Neural cell (in vitro differentiated cells): Measurements from ENCODE around the gene SYK. TPM values are rescaled to one million over a fixed set of nuclear protein-coding genes. Genes with fewer than 3 reads are reported as not detected.

Source experiments
- H2AFZ ChIP-seq: fragments of 200-600, 300-800 bp; sonication (generic), shearing (Covaris generic); 2 replicates; pipeline ENCODE4 v1.6.0; 2014; ENCODE audit warnings: low read depth, mild to moderate bottlenecking, antibody characterized with exemption, low read length, moderate library complexity
- H3F3A ChIP-seq: fragments of 200-600 bp; shearing (Covaris generic); 2 replicates; pipeline ENCODE4 v1.6.1; 2016; ENCODE audit warnings: mild to moderate bottlenecking, moderate library complexity, mixed read lengths, antibody characterized with exemption, low read length; ENCODE audit not compliant: insufficient read depth, poor library complexity, severe bottlenecking
- H3K27ac ChIP-seq: fragments of 200-600, 300-800 bp; sonication (generic), shearing (Covaris generic); 2 replicates; pipeline ENCODE4 v1.5.1; 2014; ENCODE audit warnings: mild to moderate bottlenecking, low read length, moderate library complexity
- H3K27me3 ChIP-seq: fragments of 300-800, 200-600 bp; sonication (generic), shearing (Covaris generic); 2 replicates; pipeline ENCODE4 v1.6.0; 2014; ENCODE audit warnings: mild to moderate bottlenecking, low read depth, low read length, moderate library complexity; ENCODE audit not compliant: insufficient read depth
- H3K36me3 ChIP-seq: fragments of 300-800, 200-600 bp; sonication (generic), shearing (Covaris generic); 2 replicates; pipeline ENCODE4 v1.5.1; 2014; ENCODE audit warnings: mild to moderate bottlenecking, antibody characterized with exemption, low read length, moderate library complexity; ENCODE audit not compliant: insufficient read depth
- H3K4me2 ChIP-seq: fragments of 300-800, 200-600 bp; sonication (generic), shearing (Covaris generic); 2 replicates; pipeline ENCODE4 v1.6.0; 2014; ENCODE audit warnings: mild to moderate bottlenecking, low read length
- H3K4me3 ChIP-seq: fragments of 300-800, 200-600 bp; sonication (generic), shearing (Covaris generic); 2 replicates; pipeline ENCODE4 v1.5.1; 2014; ENCODE audit warnings: mild to moderate bottlenecking, low read length, moderate library complexity
- H3K79me2 ChIP-seq: fragments of 200-600 bp; shearing (Covaris generic); replicated peaks from 2 replicates; pipeline ENCODE4 v1.6.0; 2014; ENCODE audit warnings: mild to moderate bottlenecking, low read length, moderate library complexity; ENCODE audit not compliant: insufficient read depth
- H3K9ac ChIP-seq: fragments of 300-800, 200-600 bp; sonication (generic), shearing (Covaris generic); 2 replicates; pipeline ENCODE4 v1.6.1; 2016; ENCODE audit warnings: mild to moderate bottlenecking, low read length, mixed read lengths
- H3K9me2 ChIP-seq: fragments of 200-600 bp; shearing (Covaris generic); 2 replicates; pipeline ENCODE4 v1.6.1; 2016; ENCODE audit warnings: mild to moderate bottlenecking, low read length, mixed read lengths; ENCODE audit not compliant: insufficient read depth
- H3K9me3 ChIP-seq: fragments of 200-600, 300-800 bp; sonication (generic), shearing (Covaris generic); 2 replicates; pipeline ENCODE4 v1.6.1; 2016; ENCODE audit warnings: mild to moderate bottlenecking, mixed run types, low read length, moderate library complexity, mixed read lengths
- H4K20me1 ChIP-seq: fragments of 200-600 bp; shearing (Covaris generic); 2 replicates; pipeline ENCODE4 v1.6.1; 2016; ENCODE audit warnings: mild to moderate bottlenecking, mixed run types; ENCODE audit not compliant: insufficient read depth
- EP300 ChIP-seq: fragments of 450-650 bp; conservative IDR thresholded peaks from 2 replicates; pipeline ENCODE4 v1.6.1; 2014; ENCODE audit warnings: antibody characterized with exemption, mild to moderate bottlenecking, moderate library complexity; ENCODE audit not compliant: poor library complexity, severe bottlenecking
- EZH2 ChIP-seq: fragments of 200-600, 300-800 bp; shearing (Covaris generic), sonication (generic); IDR thresholded peaks from 2 replicates; pipeline ENCODE4 v1.6.1; 2014; ENCODE audit warnings: antibody characterized with exemption, low read length, borderline replicate concordance, mild to moderate bottlenecking; ENCODE audit not compliant: insufficient read depth, poor library complexity, severe bottlenecking
- MXI1 ChIP-seq: fragments of 450-650 bp; conservative IDR thresholded peaks from 2 replicates; pipeline ENCODE4 v1.6.1; 2014; ENCODE audit warnings: antibody characterized with exemption, mild to moderate bottlenecking; ENCODE audit not compliant: poor library complexity, severe bottlenecking
- POLR2AphosphoS5 ChIP-seq: IDR thresholded peaks from 2 replicates; pipeline ENCODE4 v1.6.1; 2012
- RAD21 ChIP-seq: fragments of 450-650 bp; conservative IDR thresholded peaks from 2 replicates; pipeline ENCODE4 v1.6.1; 2014; ENCODE audit warnings: antibody characterized with exemption, mild to moderate bottlenecking, moderate library complexity
- SMC3 ChIP-seq: fragments of 450-650 bp; conservative IDR thresholded peaks from 2 replicates; pipeline ENCODE4 v1.6.1; 2014; ENCODE audit warnings: antibody characterized with exemption, mild to moderate bottlenecking, moderate library complexity; ENCODE audit not compliant: poor library complexity
- TAF1 ChIP-seq: IDR thresholded peaks from 2 replicates; pipeline ENCODE4 v1.6.1; 2012; ENCODE audit warnings: low read depth
- polyA plus RNA-seq: library from polyadenylated mRNA; depleted of rRNA; stranded (reverse); fragments of >200 nt; gene quantifications from 2 replicates; pipeline ENCODE4 v1.2.3, GENCODE V29; 2014
- TF ChIP-seq, protein P1 (sequence below): fragments of 450-650 bp; IDR thresholded peaks from 2 replicates; pipeline ENCODE4 v1.5.1; 2014; ENCODE audit warnings: antibody characterized with exemption, mild to moderate bottlenecking, moderate library complexity; ENCODE audit not compliant: poor library complexity, severe bottlenecking
- TF ChIP-seq, protein P2 (sequence below): IDR thresholded peaks from 2 replicates; pipeline ENCODE4 v1.6.1; 2012; ENCODE audit warnings: borderline replicate concordance

The SYK gene
- polyA plus RNA-seq, 1 donor from 2014 or later: not detected

DNA sequence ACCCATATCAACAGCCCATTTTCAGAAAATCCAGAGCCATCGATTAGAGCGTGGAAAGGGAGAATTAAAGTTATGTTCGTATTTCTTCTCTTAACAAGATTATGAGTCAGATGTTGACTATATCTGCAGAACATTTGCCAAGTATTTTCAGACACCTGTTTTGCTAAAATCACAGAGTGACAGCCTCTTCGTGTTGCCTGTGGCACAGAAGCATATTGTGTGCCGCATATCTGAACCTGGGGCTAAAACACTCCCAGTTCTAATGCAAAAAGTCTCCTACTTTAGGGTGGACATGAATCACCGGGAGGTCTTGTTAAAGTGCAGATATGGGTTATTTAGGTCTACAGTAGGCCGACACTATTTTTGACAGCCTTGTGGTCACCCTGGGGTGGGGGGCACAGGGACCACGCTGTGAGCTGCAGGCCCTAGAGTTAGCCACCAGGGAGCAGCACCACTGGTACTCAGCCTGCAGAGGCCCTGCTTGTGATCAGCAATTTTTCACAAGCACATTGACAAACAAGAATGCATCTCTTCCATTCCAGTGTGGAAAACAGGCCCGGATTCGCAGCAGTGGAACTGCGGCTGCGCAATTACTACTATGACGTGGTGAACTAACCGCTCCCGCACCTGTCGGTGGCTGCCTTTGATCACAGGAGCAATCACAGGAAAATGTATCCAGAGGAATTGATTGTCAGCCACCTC is 93.5 kb downstream of the SYK start:
- Histone ChIP-seq H3K27me3 (no peaks in the 10 kb centered on the region), H3K4me2 (no peak overlapping the region), H3K9ac (no peak overlapping the region), H3K79me2 (no peaks in the 10 kb centered on the region), H3K9me3 (no peaks in the 10 kb centered on the region), H2AFZ (no peak overlapping the region), H3K27ac (no peak overlapping the region), H4K20me1 (no peaks in the 10 kb centered on the region), H3K36me3 (no peaks in the 10 kb centered on the region), H3K4me3 (no peak overlapping the region), H3K9me2 (no peaks in the 10 kb centered on the region), H3F3A (no peaks in the 10 kb centered on the region)
- TF ChIP-seq RAD21 (no peak), MXI1 (no peak), POLR2AphosphoS5 (no peak), SMC3 (peak; percentile 30)
- TF ChIP-seq, protein P1, sequence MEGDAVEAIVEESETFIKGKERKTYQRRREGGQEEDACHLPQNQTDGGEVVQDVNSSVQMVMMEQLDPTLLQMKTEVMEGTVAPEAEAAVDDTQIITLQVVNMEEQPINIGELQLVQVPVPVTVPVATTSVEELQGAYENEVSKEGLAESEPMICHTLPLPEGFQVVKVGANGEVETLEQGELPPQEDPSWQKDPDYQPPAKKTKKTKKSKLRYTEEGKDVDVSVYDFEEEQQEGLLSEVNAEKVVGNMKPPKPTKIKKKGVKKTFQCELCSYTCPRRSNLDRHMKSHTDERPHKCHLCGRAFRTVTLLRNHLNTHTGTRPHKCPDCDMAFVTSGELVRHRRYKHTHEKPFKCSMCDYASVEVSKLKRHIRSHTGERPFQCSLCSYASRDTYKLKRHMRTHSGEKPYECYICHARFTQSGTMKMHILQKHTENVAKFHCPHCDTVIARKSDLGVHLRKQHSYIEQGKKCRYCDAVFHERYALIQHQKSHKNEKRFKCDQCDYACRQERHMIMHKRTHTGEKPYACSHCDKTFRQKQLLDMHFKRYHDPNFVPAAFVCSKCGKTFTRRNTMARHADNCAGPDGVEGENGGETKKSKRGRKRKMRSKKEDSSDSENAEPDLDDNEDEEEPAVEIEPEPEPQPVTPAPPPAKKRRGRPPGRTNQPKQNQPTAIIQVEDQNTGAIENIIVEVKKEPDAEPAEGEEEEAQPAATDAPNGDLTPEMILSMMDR: peak; percentile 51

DNA sequence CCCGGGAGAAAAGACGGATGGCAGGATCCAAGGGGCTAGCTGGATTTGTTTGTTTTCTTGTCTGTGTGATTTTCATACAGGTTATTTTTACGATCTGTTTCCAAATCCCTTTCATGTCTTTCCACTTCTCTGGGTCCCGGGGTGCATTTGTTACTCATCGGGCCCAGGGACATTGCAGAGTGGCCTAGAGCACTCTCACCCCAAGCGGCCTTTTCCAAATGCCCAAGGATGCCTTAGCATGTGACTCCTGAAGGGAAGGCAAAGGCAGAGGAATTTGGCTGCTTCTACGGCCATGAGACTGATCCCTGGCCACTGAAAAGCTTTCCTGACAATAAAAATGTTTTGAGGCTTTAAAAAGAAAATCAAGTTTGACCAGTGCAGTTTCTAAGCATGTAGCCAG is 94.2 kb downstream of the SYK start:
- Histone ChIP-seq H3K79me2 (no peaks in the 10 kb centered on the region), H3K36me3 (no peaks in the 10 kb centered on the region), H2AFZ (no peak overlapping the region), H3K27ac (no peak overlapping the region), H3K9me3 (no peaks in the 10 kb centered on the region), H3K9me2 (no peaks in the 10 kb centered on the region), H3K27me3 (no peaks in the 10 kb centered on the region), H3K9ac (no peak overlapping the region), H3K4me2 (no peak overlapping the region), H3K4me3 (no peak overlapping the region), H3F3A (no peaks in the 10 kb centered on the region), H4K20me1 (no peaks in the 10 kb centered on the region)
- TF ChIP-seq SMC3 (no peak), EP300 (no peak), MXI1 (no peak), RAD21 (no peak), TAF1 (no peak), POLR2AphosphoS5 (no peak), EZH2 (no peak)
- TF ChIP-seq, protein P1: no peak
- TF ChIP-seq, protein P2, sequence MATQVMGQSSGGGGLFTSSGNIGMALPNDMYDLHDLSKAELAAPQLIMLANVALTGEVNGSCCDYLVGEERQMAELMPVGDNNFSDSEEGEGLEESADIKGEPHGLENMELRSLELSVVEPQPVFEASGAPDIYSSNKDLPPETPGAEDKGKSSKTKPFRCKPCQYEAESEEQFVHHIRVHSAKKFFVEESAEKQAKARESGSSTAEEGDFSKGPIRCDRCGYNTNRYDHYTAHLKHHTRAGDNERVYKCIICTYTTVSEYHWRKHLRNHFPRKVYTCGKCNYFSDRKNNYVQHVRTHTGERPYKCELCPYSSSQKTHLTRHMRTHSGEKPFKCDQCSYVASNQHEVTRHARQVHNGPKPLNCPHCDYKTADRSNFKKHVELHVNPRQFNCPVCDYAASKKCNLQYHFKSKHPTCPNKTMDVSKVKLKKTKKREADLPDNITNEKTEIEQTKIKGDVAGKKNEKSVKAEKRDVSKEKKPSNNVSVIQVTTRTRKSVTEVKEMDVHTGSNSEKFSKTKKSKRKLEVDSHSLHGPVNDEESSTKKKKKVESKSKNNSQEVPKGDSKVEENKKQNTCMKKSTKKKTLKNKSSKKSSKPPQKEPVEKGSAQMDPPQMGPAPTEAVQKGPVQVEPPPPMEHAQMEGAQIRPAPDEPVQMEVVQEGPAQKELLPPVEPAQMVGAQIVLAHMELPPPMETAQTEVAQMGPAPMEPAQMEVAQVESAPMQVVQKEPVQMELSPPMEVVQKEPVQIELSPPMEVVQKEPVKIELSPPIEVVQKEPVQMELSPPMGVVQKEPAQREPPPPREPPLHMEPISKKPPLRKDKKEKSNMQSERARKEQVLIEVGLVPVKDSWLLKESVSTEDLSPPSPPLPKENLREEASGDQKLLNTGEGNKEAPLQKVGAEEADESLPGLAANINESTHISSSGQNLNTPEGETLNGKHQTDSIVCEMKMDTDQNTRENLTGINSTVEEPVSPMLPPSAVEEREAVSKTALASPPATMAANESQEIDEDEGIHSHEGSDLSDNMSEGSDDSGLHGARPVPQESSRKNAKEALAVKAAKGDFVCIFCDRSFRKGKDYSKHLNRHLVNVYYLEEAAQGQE: no peak
